ENCODE measurements around the gene OGDH.

GRCh38 chr7:44634187-44634838 is 27.9 kb downstream of the OGDH start:
- TF ChIP-seq CTCF (conservative IDR thresholded peaks at IDR 0.05; ENCODE audit: low read depth in 2 of 2) (no peak), REST (IDR thresholded peaks at IDR 0.05; ENCODE audit: unreplicated experiment) (no peak), EZH2 (IDR thresholded peaks at IDR 0.05; ENCODE audit: low read depth, unreplicated experiment) (no peak), NANOG (IDR thresholded peaks at IDR 0.05; ENCODE audit: borderline replicate concordance) (no peak), POLR2AphosphoS5 (IDR thresholded peaks at IDR 0.05; ENCODE audit: low read depth) (no peak)

Data from GM23338 (cell line).